Prostate gland (tissue), 2 donors: ENCODE data around the gene CSNK2A1.

Experiments
- POLR2AphosphoS5 ChIP-seq: sonication (generic); formaldehyde crosslinking; IDR thresholded peaks from one replicate; pipeline ENCODE4 v1.6.1; 2017; ENCODE audit warnings: antibody characterized with exemption
- TF ChIP-seq, protein P1 (sequence below), 4 experiments: fragments of 200-600 bp in 2 of 4; fragments of 450-650 bp in 2 of 4; sonication (generic) in 2 of 4; IDR thresholded peaks; 1 replicate in 3 of 4; 2 replicates in 1 of 4; pipeline ENCODE4 v1.5.1; 2016 to 2019; ENCODE audit warnings: antibody characterized with exemption in 4 of 4, mild to moderate bottlenecking in 2 of 4, moderate library complexity in 2 of 4

DNA sequence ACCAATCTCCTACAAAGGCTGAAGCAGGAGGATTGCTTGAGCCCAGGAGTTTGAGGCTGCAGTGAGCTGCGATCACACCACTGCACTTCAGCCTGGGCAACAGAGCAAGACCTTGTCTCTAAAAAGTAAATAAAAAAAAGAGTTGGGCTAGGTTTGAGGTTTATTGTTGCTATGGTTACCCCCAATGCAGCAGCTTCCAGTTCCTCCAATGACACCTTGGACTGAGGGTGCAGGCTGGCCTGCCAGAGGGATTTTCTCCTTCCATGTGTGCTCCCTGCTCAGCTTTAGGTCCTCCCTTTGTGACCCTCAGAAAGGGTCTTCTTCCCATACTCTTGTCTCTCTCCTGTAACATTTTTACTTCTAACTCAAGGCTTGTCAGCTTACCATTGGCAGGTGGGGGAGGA lies 70.7 kb downstream of the CSNK2A1 start:
- no peak for TF ChIP-seq POLR2AphosphoS5
- TF ChIP-seq, protein P1, sequence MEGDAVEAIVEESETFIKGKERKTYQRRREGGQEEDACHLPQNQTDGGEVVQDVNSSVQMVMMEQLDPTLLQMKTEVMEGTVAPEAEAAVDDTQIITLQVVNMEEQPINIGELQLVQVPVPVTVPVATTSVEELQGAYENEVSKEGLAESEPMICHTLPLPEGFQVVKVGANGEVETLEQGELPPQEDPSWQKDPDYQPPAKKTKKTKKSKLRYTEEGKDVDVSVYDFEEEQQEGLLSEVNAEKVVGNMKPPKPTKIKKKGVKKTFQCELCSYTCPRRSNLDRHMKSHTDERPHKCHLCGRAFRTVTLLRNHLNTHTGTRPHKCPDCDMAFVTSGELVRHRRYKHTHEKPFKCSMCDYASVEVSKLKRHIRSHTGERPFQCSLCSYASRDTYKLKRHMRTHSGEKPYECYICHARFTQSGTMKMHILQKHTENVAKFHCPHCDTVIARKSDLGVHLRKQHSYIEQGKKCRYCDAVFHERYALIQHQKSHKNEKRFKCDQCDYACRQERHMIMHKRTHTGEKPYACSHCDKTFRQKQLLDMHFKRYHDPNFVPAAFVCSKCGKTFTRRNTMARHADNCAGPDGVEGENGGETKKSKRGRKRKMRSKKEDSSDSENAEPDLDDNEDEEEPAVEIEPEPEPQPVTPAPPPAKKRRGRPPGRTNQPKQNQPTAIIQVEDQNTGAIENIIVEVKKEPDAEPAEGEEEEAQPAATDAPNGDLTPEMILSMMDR (IDR thresholded peaks at IDR 0.05) = no peak
